CD4-positive, alpha-beta T cell (primary cell): ENCODE data around the gene ATG9A. TPM values are rescaled to one million over a fixed set of nuclear protein-coding genes. Genes with fewer than 3 reads are reported as not detected.

Experiments used
- ATAC-seq: fragments of 200-7000 bp; cut with Tn5 transposase; one replicate; pipeline ENCODE4 v1.10.0; 2022; ENCODE audit warnings: mild to moderate bottlenecking; ENCODE audit not compliant: poor library complexity
- CTCF ChIA-PET: fragments of 350-600 bp; sonication (Branson Sonifier 250); formaldehyde crosslinking; loops from one replicate; lab custom pipeline; 2021; ENCODE audit warnings: antibody characterized with exemption, inconsistent platforms; lab: Charles Lee
- POLR2A ChIA-PET: fragments of 350-600 bp; sonication (Branson Sonifier 250); formaldehyde crosslinking; loops from one replicate; lab custom pipeline; 2021; ENCODE audit warnings: antibody characterized with exemption, inconsistent platforms; lab: Charles Lee
- DNase-seq, 14 experiments: peaks; one replicate each; pipeline ENCODE4 v3.0.0-alpha.2; 2013 to 2020; ENCODE audit warnings: mixed read lengths in 2 of 14
- H3K27ac ChIP-seq, 2 donors: one replicate each; pipeline versions ENCODE4 v1.5.1 to v1.7.0; 2013; ENCODE audit warnings: low read length in 2 of 2, low read depth in 1 of 2, mild to moderate bottlenecking in 1 of 2
- H3K27me3 ChIP-seq, 2 experiments: 1 replicate in 1 of 2; 2 replicates in 1 of 2; pipeline versions ENCODE4 v1.6.1 to v1.7.0; 2013; ENCODE audit warnings: low read length in 2 of 2, control low read depth in 1 of 2, mild to moderate bottlenecking in 1 of 2, moderate library complexity in 1 of 2; ENCODE audit not compliant: insufficient read depth in 2 of 2, control insufficient read depth in 1 of 2
- H3K36me3 ChIP-seq: one replicate; pipeline ENCODE4 v1.6.1; 2013; ENCODE audit warnings: low read length, control low read depth; ENCODE audit not compliant: insufficient read depth
- H3K4me1 ChIP-seq: one replicate; pipeline ENCODE4 v1.6.1; 2013; ENCODE audit warnings: low read length, control low read depth; ENCODE audit not compliant: insufficient read depth
- H3K4me3 ChIP-seq: one replicate; pipeline ENCODE4 v1.5.1; 2013; ENCODE audit warnings: mild to moderate bottlenecking, low read length, moderate library complexity
- H3K9me3 ChIP-seq, 2 experiments: 1 replicate in 1 of 2; 2 replicates in 1 of 2; pipeline versions ENCODE4 v1.6.1 to v1.7.0; 2013; ENCODE audit warnings: low read length in 2 of 2, mild to moderate bottlenecking in 2 of 2, control low read depth in 1 of 2, moderate library complexity in 1 of 2; ENCODE audit not compliant: control insufficient read depth in 1 of 2, insufficient read depth in 1 of 2
- H3K27ac Mint-ChIP-seq: one replicate; pipeline ENCODE4 v1.8.0; 2020; ENCODE audit warnings: mixed read lengths
- H3K27me3 Mint-ChIP-seq: one replicate; pipeline ENCODE4 v1.8.0; 2021; ENCODE audit warnings: mixed read lengths
- H3K36me3 Mint-ChIP-seq: one replicate; pipeline ENCODE4 v1.8.0; 2021; ENCODE audit warnings: low read depth, mixed read lengths
- H3K4me1 Mint-ChIP-seq: one replicate; pipeline ENCODE4 v1.8.0; 2021; ENCODE audit warnings: low read depth, mixed read lengths
- H3K4me3 Mint-ChIP-seq: one replicate; pipeline ENCODE4 v1.8.0; 2020; ENCODE audit warnings: mild to moderate bottlenecking, mixed read lengths
- H3K9me3 Mint-ChIP-seq: one replicate; pipeline ENCODE4 v1.8.0; 2020; ENCODE audit warnings: mixed read lengths
- intact Hi-C, 2 experiments: fragments of 100-400 bp; cut with DNase I in 1 of 2; cut with micrococcal nuclease in 1 of 2; formaldehyde crosslinking; loops; one replicate each; pipeline versions ENCODE4 v1.15.1 to v1.9.0; 2023 to 2025; cut with DNase I, micrococcal nuclease
- total RNA-seq, 174 experiments: library from RNA in 2 of 174; stranded (reverse) in 2 of 174; gene quantifications; one replicate each; pipeline ENCODE4 v1.2.3 and lab custom pipeline; 2021 to 2026
- TF ChIP-seq, protein P1 (sequence below): fragments of 200-600 bp; IDR thresholded peaks from one replicate; pipeline ENCODE4 v1.8.0; 2022; ENCODE audit warnings: antibody characterized with exemption, mild to moderate bottlenecking

Gene ATG9A
- total RNA-seq, 2 experiments from 2014 or later = 105 to 106 TPM

GRCh38 chr2:219186754-219187456 is 42.5 kb downstream of the ATG9A start:
- POLR2A ChIA-PET = no interaction called here
- Mint-ChIP-seq H3K9me3 (no peaks in the 10 kb centered on the region), H3K27me3 (no peaks in the 10 kb centered on the region), H3K27ac (no peak overlapping the region), H3K4me1 (peaks cover 21% of the 10 kb centered on the region), H3K4me3 (no peak overlapping the region), H3K36me3 (peaks cover 43% of the 10 kb centered on the region)
- Histone ChIP-seq H3K27me3 (no peaks in the 10 kb centered on the region), H3K27ac (no peak overlapping the region), H3K36me3 (peaks cover 29% of the 10 kb centered on the region), H3K4me1 (peaks cover 14% of the 10 kb centered on the region), H3K9me3 (no peaks in the 10 kb centered on the region), H3K4me3 (no peak overlapping the region)
- DNase-seq = no peak
- TF ChIP-seq, protein P1, sequence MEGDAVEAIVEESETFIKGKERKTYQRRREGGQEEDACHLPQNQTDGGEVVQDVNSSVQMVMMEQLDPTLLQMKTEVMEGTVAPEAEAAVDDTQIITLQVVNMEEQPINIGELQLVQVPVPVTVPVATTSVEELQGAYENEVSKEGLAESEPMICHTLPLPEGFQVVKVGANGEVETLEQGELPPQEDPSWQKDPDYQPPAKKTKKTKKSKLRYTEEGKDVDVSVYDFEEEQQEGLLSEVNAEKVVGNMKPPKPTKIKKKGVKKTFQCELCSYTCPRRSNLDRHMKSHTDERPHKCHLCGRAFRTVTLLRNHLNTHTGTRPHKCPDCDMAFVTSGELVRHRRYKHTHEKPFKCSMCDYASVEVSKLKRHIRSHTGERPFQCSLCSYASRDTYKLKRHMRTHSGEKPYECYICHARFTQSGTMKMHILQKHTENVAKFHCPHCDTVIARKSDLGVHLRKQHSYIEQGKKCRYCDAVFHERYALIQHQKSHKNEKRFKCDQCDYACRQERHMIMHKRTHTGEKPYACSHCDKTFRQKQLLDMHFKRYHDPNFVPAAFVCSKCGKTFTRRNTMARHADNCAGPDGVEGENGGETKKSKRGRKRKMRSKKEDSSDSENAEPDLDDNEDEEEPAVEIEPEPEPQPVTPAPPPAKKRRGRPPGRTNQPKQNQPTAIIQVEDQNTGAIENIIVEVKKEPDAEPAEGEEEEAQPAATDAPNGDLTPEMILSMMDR = no peak
- intact Hi-C loops = no loop called here
- CTCF ChIA-PET = interaction anchor here (0.6 kb wide), 1 partner anchor 17 kb away, joined by 3 read pairs; no protein-coding TSS in a partner anchor
- ATAC-seq = no peak

- H3K4me1 Mint-ChIP-seq = peaks cover 49% of the 10 kb centered on the region
- H3K27ac ChIP-seq = no peak overlapping the region
- H3K27me3 Mint-ChIP-seq = no peaks in the 10 kb centered on the region
- TF ChIP-seq, protein P1 = no peak
- H3K9me3 Mint-ChIP-seq = no peaks in the 10 kb centered on the region
- no peaks in the 10 kb centered on the region for H3K9me3 ChIP-seq
- H3K4me3 Mint-ChIP-seq = no peak overlapping the region
- no peaks in the 10 kb centered on the region for H3K27me3 ChIP-seq
- DNase-seq (no peak), ATAC-seq (no peak)
- H3K27ac Mint-ChIP-seq = peak overlapping the region; percentile 69
- peaks cover 69% of the 10 kb centered on the region for H3K36me3 Mint-ChIP-seq
- H3K4me3 ChIP-seq = no peak overlapping the region
- intact Hi-C loops = no loop called here
- CTCF ChIA-PET = interaction anchor here (0.9 to 2.7 kb wide), 4 partner anchors 12 to 111 kb away, joined by 3 to 8 read pairs (median 4); no protein-coding TSS in a partner anchor
- H3K4me1 ChIP-seq = peaks cover 42% of the 10 kb centered on the region
- POLR2A ChIA-PET = interaction anchor here (1.4 kb wide), 1 partner anchor 13 kb away, joined by 6 read pairs; no protein-coding TSS in a partner anchor
- H3K36me3 ChIP-seq = peaks cover 54% of the 10 kb centered on the region
Measured at GRCh38 chr2:219184121-219184520, 45.3 kb downstream of the ATG9A start.

DNA sequence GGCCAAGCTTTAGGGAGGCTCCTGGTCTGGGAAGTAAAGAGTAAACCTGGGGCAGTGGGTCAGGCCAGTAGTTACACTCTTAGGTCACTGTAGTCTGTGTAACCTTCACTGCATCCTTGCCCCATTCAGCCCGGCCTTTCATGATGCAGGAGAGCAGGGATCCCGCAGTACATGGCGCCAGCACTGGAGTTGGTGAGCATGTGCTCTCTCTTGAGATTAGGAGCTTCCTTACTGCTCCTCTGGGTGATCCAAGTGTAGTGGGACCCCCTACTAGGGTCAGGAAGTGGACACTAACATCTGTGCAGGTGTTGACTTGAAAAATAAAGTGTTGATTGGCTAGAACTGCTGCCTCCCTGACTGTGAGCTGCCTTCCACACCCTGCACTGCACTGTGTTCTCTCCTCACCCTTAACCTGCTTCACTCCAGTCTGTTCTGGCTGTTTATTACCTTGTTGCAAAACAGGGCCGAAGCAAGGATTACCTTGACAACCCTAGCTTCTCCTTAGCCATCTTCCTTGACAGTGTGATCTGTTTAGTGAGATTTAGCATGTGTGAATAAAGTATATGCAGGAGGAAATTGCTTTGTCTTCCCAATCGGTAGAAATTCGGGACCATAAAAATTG is 46.2 kb downstream of the ATG9A start:
- Histone ChIP-seq H3K27ac (peak overlapping the region in 1 of 2 donors; percentile 3), H3K4me1 (peaks cover 48% of the 10 kb centered on the region), H3K36me3 (peaks cover 54% of the 10 kb centered on the region), H3K27me3 (no peaks in the 10 kb centered on the region), H3K4me3 (no peak overlapping the region), H3K9me3 (no peaks in the 10 kb centered on the region)
- Mint-ChIP-seq H3K27ac (peak overlapping the region; percentile 69), H3K27me3 (no peaks in the 10 kb centered on the region), H3K4me3 (peak overlapping the region; percentile 62), H3K9me3 (no peaks in the 10 kb centered on the region), H3K4me1 (peaks cover 56% of the 10 kb centered on the region), H3K36me3 (peaks cover 76% of the 10 kb centered on the region)
- ChIA-PET POLR2A (interaction anchor here (0.8 to 4.4 kb wide), 3 partner anchors 17 to 24 kb away, joined by 3 to 41 read pairs (median 12); partner anchors contain the start of gene ZFAND2B), CTCF (interaction anchor here (0.7 to 2.7 kb wide), 3 partner anchors 12 to 28 kb away, joined by 3 to 8 read pairs (median 4); partner anchors contain the start of gene NHEJ1)
- no peak for DNase-seq
- TF ChIP-seq, protein P1 = no peak
- intact Hi-C loops = no loop called here
- no peak for ATAC-seq
